GM08714 (cell line): ENCODE results near the gene ADGRF3.
"Not testable (repeated sequence)": the region's sequence is repeated elsewhere in the genome, so short reads cannot be mapped to it uniquely, and the experiment has no call there.

Experiments
- H3K4me3 ChIP-seq: fragments of 200-500 bp; sonication (Bioruptor generic); 2 replicates; pipeline ENCODE4 v1.5.1; 2014; ENCODE audit warnings: mild to moderate bottlenecking, low read length, inconsistent platforms
- ZNF274 ChIP-seq: IDR thresholded peaks from 2 replicates; pipeline ENCODE4 v1.6.1; 2012; ENCODE audit warnings: mild to moderate bottlenecking, low read depth, low read length

The ADGRF3 gene

DNA sequence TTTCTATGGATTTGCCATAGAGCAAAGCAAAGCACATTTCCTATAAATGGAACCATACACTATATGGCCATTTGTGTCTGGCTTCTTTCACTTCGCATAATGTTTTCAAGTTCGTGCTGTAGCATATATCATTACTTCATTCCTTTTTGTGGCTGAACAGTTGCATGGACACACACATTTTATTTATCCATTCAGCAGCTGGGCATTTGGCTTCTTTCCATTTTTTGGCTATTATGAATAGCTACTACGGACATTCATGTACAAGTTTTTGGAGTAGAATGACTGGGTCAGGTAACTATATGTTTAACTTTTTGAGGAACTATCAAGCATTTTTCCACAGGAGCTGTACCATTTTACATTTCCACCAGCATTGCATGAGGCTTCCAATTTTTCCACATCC lies 11.4 kb downstream of the ADGRF3 start:
- no peak overlapping the region for H3K4me3 ChIP-seq
- TF ChIP-seq ZNF274: no peak

DNA sequence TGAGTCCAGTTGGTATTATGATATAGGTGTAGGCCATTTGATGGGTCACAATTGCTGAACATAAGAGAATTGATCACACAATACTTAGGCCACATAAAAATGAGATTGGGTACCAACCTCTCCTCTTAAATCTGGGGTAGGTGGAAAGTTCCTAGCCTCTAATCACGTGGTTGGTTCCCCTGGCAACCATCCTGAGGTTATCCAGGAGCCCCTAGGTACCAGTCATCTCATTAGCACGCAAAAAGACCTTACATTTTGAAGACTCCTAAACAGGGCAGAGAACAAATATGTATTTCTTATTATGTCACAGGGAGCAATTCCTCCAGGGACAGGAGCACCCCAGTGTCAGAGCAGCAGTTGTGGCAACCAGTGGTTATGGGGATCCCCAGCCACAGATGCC lies 13.3 kb downstream of the ADGRF3 start:
- TF ChIP-seq ZNF274: no peak
- no peak overlapping the region for H3K4me3 ChIP-seq

GRCh38 chr2:26331321-26331720 lies 15.3 kb downstream of the ADGRF3 start:
- not testable (repeated sequence) for H3K4me3 ChIP-seq

DNA sequence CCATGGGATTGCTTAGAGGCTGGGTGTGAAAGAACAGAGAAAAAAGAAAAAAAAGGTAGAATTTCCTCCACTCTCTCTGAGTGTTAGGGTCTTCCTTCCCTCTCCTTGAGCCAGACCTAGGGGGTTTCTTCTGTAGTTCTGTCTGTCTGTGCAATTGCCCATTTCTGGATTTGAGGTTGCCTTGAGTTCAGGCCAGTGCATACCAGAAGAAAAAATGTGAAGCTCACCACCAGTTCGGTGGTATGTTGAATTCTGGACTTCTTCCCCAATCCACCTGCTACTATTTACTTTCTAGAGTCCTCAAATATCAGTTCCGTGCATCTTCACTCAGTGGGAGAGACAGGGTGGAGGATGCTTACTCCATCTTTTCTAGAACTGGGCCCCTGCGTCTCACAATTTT lies 16.0 kb downstream of the ADGRF3 start:
- TF ChIP-seq ZNF274: no peak
- H3K4me3 ChIP-seq: no peak overlapping the region

DNA sequence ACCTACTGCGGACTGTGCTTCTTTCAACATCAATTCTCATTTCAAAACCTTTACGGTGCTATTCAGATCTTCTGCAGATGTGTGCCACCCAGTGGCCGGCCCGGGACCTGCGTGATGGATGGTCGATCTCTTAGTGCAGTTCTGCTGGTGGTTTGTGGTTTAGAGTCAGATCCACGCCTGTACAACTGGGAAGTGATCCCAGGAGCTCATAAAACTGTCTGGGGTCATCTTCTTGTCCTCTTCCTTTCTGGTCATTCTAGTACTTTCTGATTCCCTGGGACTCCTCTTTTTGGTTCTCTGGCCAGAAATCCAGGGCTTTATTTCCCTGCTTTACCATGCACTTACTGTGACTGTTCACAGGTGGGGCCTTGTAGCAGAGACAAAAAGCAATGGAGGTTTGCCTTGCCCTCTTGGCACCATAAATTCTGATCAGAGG lies 16.5 kb downstream of the ADGRF3 start:
- no peak overlapping the region for H3K4me3 ChIP-seq
- no peak for TF ChIP-seq ZNF274

- not testable (repeated sequence) for H3K4me3 ChIP-seq
These were observed 17.5 kb downstream of the ADGRF3 start for GRCh38 chr2:26329083-26329482.

- H3K4me3 ChIP-seq: no peak overlapping the region
- TF ChIP-seq ZNF274: no peak
These were observed 19.0 kb downstream of the ADGRF3 start for GRCh38 chr2:26327291-26328272.

DNA sequence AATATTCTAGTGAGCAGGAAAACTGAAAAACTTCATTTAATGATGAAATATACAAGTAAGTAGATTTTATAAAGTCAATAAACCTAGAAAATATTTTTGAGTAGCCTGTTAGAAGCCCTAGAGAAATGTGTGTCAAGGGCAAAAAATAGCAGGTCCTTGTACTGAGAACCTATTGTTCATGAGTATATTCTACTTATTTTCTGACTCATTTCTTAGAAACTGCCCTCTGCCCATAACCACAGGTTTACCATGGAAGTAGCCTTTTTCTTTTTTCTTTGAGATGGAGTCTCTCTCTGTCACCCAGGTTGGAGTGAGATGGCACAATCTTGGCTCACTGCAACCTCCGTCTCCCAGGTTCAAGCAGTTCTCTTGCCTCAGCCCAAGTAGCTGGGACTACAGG lies 20.1 kb downstream of the ADGRF3 start:
- TF ChIP-seq ZNF274: no peak
- H3K4me3 ChIP-seq: no peak overlapping the region

DNA sequence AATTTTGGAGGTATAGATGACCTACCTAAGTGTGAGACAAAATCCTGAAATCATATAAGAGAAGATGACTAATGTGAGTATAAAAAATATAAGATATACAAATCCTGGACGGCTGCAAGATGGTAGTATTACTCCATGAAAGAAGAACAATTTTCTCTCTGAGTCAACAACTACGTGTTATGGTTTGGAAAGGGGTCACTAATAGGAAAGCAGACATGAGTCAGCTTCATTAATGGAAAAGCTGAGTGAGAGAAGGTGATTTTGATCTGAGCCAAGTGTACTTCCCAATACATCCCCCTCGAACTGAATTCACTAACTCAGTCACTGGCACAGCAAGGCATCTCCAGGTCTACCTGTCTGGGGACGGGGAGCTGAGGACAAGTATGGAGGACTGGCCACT lies 20.7 kb downstream of the ADGRF3 start:
- no peak overlapping the region for H3K4me3 ChIP-seq
- no peak for TF ChIP-seq ZNF274

GRCh38 chr2:26324903-26325302 lies 21.7 kb downstream of the ADGRF3 start:
- H3K4me3 ChIP-seq: no peak overlapping the region
- no peak for TF ChIP-seq ZNF274

GRCh38 chr2:26324479-26324878 lies 22.1 kb downstream of the ADGRF3 start:
- H3K4me3 ChIP-seq: not testable (repeated sequence)

DNA sequence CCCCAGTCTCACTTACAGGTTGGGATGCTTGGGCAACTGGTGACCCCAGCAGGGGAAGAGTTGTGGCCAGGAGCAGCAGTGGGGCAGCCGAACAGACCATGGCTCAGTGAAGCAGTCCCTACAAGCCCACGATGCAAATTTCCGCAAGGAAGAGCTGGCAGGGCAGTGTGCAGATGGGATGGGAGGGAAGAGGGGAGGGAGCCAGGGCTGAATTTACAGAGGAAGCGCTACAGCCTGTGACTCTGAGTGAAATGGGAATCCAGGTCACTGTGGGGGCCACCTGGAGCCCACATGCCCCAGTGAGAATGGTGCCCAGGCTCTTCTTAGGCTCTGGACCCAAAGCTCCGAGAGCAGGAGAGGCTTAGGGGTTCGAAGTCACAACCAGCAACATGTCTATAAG lies 27.6 kb downstream of the ADGRF3 start:
- H3K4me3 ChIP-seq: no peak overlapping the region
- TF ChIP-seq ZNF274: no peak

DNA sequence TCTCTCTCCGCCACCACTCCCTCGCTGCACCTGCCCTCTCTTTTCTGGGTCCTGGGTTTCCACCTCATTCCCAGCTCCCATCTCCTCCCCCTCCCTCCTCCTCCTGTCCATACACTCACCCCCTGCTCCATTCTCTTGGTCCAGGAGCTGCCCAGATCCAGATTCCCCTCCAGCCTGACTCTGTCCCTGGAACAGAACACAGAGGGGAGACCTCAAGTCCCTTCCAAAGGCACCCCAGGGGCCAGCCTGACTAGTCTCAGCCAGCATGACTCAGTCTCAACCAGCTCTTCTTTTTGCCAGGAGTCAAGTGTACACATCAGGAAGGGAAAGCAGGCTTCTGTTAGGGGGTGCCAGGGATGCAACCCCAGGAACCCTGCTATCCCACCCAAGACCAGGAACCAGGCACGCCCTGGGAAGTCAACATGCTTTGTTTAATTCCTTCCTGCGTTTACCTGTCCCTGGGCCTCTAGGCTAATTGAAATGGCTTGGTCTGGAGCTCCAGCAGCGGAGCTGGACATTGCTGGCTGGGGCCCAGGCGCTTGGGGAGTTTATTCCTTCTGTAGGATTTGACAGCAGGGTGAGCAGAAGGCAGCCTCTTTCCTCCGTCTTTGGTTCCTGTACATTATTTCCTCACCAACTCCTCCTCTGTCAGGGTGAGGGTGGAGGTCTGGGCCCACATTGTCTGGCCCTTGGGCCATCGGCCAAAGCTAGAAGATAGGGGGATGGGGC lies 29.0 kb downstream of the ADGRF3 start:
- no peak overlapping the region for H3K4me3 ChIP-seq
- no peak for TF ChIP-seq ZNF274

GRCh38 chr2:26316845-26317244 lies 29.7 kb downstream of the ADGRF3 start:
- no peak for TF ChIP-seq ZNF274
- no peak overlapping the region for H3K4me3 ChIP-seq

DNA sequence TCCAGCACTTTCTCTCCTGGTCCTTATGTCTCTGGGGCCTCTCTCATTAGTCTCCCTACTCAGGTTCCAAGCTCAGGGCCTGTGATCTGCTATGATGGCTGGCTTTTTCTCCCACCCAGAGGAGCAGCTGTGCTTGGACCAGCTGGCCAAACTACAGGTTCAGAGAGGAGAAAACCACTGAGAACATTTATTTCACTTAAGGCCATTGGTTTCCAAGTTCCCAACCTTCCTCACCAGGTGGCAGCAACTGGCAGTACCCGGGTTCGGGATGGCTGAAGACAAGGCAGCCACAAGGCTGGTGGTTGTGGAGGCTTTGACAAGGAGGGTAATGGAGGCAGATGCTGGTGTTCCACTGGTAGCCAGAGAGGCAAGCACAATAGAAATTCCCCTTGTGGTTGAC lies 30.5 kb downstream of the ADGRF3 start:
- no peak for TF ChIP-seq ZNF274
- no peak overlapping the region for H3K4me3 ChIP-seq
